Epidermal melanocyte (primary cell): ENCODE measurements around the gene ZSCAN22.
"Not testable (repeated sequence)": the region's sequence is repeated elsewhere in the genome, so short reads cannot be mapped to it uniquely, and the experiment has no call there.

ENCODE experiments used
- DNase-seq: peaks from one replicate; pipeline ENCODE4 v3.0.0; 2011; ENCODE audit warnings: low spot score; ENCODE audit not compliant: insufficient read length

ZSCAN22 gene

DNA sequence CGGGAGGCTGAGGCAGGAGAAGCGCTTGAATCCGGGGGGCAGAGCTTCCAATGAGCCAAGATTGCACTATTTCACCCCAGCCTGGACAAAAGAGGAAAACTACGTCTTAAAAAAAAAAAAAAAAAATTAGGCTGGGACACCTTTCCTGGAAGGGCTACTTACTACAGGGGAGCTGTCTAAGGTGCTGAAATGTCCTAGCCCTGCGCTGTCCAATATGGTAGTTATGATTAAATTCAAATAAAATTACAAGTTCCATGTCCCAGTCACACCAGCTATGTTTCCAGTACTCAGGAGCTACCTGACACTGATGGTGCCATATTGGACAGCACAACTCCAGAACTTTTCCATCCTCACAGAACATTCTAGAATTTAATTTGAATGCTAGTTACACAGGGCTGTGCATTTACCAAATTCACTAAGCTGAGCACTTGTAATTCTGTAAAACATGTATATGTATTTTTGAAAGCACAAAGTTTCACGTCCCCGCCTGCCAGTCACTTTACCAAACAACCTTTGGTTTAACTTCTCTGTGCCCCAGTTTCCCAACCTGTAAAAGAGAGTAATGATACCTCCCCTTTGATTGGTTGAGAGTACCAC, 9.2 kb upstream of the ZSCAN22 start:
- DNase-seq = no peak

DNA sequence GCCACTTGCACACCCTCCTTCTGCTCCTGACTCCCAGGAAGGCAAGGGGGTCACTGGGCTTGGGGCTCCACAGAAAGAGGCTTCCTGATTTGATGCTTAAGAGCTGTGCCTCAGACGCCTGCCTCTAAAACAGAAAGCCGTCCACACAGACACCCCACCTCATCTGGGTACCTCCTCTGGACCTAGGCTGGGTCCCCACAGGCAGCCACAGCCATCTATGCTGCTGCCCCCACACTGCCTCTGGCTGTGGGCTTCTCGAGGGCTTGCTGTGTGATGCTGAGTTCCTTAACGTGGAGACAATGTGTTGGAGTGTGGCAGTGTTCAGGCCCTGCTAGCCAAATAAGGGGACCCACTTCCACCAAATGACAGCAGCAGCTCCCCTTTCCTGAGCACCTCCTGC, 8.5 kb upstream of the ZSCAN22 start:
- DNase-seq = no peak

DNA sequence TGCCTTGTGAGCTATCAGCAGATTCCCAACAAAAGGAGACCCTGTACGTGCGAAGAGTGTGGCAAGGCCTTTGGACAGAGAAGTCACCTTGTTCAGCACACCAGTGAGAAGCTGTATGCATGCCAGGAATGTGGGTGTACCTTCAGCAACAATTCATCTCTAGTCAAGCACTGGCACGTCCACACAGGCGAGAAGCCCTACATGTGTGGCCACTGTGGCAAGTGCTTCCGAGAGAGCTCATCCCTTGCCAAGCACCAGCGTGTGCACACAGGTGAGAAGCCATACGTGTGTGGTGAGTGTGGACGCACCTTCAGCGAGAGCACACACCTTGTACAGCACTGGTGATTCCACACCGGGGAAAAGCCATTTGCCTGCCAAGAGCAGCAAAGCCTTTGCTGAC, 7.6 kb upstream of the ZSCAN22 start:
- no peak for DNase-seq

DNA sequence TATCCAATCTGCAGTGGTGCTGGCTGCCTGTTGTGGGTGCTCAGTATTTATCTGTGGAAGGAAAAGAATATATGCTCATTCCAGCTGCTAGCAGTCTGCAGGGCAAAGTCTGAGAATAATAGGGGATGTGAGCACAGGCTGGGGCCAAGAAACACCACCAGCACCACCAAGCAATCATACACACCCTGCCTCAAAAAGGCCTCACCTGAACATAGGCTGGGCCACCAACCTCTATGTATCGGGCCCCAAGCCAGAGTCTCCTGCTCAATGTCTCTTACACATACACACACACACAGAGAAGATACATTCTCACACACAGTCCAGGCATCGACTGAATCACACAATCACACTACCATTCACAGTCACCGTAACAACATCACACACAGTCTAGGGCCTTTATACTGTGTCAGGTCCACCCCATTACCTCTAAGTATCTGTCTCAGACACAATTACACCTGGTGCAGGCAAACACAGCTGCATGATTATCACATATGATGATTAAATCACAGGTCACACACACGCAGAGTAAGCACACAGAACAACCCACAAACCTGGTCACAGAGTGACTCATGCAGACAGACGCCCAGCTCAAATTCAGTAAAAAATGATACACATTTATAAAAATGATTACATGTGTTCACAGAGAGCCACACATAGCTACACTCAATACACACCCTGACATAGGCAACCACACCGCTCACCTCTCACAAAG, 1.3 kb upstream of the ZSCAN22 start:
- DNase-seq = no peak

DNA sequence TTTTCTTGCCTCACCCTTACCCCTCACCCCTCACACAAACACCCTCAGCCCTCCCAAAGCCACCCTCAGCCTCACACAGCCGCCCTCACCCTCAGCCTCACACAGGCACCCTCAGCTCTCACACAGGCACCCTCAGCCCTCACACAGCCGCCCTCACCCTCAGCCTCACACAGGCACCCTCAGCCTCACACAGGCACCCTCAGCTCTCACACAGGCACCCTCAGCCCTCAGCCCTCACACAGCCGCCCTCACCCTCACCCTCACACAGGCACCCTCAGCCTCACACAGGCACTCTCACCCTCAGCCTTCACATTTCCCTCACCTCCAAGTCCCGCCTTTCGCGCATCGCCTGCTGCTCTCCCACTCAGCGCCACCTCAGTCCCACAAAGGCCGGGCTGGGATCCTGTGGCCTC, 287 bp upstream of the ZSCAN22 start:
- no peak for DNase-seq

DNA sequence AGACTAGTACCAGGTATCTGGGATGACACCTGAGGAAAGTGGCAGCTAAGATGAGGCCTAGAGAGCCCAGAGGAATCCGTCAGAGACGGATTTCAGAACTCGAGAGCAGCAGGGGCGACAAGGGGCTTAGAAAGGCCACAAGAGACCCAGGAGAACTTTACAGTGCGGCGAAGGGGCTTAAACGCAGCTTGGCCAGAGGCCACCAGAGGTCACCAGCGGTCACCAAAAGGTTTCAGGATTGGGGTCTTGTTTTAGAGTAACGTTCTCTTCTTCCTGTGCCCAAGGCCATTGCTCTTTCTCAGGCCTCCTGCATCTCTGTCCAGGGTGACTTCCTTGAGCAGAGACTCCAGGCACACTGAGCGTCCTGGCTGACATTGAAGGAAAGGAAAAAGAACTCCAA, 2.2 kb downstream of the ZSCAN22 start:
- no peak for DNase-seq

DNA sequence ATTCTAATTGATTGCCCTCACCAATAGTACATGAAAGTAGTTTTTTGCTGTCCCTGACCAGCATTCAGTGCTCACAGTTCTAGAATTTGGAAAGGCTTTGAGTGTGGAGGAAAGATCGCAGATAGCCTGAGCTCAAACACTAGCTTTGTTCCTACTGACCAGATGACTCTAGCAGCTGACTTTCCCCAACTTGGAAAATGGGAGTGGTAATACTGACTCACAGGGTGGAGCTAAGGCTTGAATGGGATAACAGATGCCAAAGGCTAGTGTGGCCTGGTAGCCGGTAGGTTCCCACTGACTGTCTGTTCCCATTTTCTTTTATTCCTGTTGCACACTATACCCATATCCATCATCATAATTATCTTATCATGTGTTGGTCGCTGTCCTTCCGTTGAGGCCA, 3.7 kb downstream of the ZSCAN22 start:
- peak; percentile 96 for DNase-seq

DNA sequence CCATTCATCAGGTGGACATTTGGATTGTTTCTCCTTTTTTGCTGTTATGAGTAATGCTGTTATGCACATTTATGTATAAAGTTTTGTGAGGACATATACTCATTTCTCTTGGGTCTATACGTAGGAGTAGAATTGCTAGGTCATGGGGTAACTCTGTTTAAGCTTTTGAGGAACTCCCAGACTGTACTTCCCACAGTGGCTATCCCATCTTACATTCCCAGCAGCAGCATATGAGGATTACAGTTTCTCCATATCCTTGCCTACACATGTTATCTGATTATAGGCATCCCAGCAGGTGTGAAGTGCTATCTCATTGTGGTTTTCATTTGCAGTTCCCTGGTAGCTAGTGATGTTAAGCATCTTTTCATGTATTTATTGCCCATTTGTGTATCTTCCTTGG, 5.9 kb downstream of the ZSCAN22 start:
- DNase-seq = no peak

DNA sequence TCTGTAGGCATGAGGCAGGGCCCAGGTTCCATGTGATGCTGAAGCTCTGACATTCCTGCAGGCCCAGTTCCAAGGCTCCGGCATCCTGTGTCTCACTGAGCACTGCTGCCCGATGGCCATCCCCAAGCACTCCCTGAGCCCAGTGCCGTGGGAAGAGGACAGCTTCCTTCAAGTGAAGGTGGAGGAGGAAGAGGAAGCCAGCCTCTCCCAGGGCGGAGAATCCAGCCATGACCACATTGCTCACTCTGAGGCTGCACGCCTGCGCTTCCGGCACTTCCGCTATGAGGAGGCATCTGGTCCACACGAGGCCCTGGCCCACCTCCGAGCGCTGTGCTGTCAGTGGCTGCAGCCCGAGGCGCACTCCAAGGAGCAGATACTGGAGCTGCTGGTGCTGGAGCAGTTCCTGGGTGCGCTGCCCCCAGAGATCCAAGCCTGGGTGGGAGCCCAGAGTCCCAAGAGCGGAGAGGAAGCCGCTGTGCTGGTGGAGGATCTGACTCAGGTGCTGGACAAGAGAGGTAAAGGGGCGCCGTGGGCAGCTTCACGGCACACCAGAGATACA, 8.0 kb downstream of the ZSCAN22 start:
- DNase-seq = no peak

DNA sequence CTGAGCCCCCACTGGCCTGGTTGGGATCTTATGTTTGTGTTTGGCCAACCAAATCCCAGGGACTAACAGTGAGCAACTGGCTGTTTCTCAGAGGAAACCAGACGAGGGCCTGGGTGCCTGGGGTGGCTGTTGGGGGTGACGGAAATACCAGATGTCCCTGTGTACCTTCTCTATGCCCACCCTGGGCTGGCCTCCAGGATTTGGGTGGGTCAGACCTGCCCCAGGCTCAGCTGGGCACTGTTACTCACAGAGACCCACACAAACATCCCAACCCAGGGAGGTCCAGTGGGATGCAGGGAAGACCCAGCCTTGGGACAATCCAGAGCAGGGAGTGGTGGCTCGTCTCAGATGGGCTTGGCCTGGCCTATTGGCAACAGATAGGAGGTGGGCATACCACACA, 8.8 kb downstream of the ZSCAN22 start:
- no peak for DNase-seq

DNA sequence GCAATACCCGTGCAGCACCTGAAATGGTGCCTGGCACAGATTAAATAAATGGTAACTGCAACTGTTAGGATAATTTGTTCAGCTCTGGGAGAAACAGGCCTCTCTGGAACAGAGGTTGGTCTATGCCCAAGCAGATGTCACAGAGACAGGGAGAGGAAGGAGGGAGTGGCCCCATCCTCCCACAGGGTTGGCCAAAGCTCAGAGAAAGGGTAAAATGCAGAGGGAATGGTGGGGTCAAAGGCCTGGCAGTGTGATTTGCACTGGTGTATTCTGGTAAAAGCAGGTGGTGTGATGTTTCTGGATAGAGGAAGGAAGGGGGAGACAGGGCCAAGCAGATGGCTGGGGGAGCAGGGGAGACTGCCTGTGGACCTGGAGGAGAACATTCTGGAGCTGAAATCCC, 9.4 kb downstream of the ZSCAN22 start:
- no peak for DNase-seq

DNA sequence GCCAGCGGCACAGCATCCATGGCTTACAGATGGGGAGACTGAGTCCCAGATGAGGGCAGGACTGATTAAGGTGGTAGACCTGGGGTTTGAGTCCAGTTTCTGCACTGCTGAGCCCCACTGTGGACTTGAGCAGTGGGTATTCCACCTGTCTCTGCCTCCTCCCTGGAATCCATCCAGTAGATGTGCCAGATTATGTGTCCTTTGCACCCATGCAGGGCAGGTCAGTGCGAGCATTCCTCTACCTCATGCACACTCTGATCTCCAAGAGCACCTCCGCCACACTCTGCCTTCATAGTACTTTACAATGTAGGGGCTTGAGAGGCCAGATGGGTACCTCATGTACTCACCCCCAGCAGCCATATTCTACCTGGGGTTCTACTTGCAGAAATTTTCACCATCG, 10.0 kb downstream of the ZSCAN22 start:
- no peak for DNase-seq

DNA sequence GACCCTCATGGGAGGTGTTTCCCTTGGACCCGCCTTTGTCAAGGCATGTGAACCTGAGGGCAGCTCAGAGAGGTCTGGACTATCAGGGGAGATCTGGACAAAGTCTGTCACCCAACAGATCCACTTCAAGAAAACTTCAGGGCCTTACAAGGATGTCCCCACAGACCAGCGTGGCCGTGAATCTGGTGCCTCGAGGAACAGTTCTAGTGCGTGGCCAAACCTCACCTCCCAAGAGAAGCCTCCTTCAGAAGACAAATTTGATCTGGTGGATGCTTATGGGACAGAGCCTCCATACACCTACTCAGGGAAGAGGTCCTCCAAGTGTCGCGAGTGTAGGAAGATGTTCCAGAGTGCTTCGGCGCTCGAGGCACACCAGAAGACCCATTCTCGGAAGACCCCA, 11.5 kb downstream of the ZSCAN22 start:
- DNase-seq = no peak

DNA sequence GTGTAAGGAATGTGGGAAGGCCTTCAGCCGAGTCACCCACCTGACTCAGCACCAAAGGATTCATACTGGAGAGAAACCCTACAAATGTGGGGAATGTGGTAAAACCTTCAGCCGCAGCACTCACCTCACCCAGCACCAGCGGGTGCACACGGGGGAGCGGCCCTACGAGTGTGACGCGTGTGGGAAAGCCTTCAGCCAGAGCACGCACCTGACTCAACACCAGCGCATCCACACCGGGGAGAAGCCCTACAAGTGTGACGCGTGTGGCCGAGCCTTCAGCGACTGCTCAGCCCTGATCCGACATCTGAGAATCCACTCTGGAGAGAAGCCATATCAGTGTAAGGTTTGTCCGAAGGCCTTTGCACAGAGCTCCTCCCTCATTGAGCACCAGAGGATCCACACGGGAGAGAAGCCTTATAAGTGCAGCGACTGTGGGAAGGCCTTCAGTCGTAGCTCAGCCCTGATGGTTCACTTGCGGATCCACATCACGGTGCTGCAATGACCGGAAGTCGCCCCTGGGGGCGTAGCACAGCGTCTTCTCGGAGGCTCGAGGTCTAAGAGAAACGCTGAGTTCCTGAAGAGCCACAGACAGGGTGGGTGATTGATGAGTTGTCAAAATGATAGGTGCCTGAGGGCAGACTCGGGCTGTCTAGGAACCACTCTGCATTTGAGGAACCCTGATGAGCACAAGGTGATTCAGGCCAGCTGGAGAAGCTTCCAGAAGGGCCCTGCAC, 12.2 kb downstream of the ZSCAN22 start:
- no peak for DNase-seq

DNA sequence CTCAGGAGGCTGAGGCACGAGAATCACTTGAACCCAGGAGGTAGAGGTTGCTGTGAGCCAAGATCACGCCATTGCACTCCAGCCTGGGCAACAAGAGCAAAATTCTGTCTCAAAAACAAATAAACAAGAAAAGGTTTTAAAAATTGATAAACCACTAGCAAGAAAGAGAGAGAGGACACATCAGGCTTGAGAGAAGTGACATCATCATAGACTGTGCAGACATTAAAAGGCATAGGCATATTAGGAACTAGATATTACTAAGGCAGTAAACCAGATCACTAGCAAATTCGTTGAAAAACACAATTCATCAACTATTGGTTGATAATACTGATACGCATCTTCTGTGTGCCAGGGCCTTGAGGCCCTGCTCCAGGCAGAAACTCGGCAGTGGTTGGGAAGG, 18.8 kb downstream of the ZSCAN22 start:
- peak; percentile 12 for DNase-seq

DNA sequence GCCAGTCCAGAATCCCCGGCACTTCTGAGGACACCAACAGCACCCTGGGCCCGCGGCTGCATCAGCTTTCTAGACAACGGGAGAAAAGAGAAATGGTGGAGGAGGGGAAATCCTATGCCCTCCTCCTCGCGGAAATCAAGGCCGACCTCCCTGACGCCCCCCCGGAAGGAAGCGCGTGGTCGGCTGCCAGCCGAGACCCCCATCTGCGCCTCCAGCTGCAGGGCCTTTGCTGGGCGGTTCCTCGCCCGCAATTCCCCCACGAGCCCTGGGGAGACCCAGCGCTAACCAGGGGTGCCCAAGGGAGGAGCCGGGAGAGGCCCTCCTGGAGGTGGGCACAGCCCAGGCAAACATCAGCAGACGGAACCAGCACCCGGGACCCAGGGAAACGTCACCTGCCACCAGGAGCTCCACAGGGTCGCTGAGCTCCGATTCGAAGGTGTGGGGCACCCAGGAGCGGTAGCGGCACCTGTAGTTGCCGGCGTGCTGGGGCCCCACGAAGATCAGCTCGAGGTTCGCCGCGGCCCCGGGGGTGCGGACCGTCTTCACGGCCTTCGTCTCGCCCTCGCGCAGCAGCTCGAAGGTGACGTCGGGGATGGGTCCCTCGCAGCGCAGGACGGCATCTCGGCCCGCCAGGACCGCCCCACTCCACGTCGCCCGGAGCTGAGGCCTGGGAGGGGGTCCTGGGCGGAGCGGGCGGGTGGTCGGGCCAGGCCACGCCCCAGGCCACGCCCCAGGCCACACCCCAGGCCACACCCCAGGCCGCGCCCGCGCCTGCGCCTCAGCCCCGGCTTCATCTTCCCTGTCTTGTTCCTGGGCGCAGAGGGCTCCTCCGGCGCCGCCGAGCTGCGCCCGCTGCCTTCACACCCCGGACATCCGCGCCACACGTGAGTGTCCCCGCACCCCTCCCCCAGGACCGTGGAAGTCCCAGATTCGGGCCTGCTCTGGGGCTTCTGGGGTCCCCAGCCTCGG, 20.5 kb downstream of the ZSCAN22 start:
- DNase-seq = peak; percentile 93

DNA sequence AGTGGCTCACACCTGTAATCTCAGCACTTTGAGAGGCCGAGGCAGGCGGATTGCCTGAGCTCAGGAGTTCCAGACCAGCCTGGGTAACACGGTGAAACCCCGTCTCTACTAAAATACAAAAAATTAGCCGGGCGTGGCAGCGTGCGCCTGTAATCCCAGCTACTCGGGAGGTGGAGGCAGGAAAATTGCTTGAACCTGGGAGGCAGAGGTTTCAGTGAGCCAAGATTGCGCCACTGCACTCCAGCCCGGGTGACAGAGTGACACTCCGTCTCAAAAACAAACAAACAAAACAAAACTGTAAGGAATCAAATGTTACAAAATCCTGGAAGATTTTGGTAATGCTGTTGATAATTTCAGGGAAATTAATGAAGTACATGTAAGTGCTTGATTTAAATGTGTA, 21.3 kb downstream of the ZSCAN22 start:
- not testable (repeated sequence) for DNase-seq

DNA sequence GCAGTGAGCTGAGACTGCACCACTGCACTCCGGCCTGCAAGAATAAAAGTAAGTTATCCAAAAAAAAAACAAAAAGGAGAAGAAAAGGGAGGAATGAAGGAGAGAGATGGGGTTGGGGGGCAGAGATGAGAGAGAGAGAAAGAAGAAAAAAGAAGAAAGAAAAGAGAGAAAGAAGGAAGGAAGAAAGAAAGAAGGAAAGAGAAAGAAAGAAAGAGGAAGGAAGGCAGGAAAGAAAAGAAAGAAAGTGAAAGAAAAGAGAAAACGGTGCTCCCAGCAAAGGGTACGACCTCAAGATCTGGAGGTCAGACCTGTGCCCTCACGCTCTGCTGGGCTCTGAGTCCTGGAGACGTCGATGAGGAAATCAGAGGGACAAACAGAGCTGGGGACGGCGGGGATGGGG, 22.8 kb downstream of the ZSCAN22 start:
- DNase-seq = no peak

DNA sequence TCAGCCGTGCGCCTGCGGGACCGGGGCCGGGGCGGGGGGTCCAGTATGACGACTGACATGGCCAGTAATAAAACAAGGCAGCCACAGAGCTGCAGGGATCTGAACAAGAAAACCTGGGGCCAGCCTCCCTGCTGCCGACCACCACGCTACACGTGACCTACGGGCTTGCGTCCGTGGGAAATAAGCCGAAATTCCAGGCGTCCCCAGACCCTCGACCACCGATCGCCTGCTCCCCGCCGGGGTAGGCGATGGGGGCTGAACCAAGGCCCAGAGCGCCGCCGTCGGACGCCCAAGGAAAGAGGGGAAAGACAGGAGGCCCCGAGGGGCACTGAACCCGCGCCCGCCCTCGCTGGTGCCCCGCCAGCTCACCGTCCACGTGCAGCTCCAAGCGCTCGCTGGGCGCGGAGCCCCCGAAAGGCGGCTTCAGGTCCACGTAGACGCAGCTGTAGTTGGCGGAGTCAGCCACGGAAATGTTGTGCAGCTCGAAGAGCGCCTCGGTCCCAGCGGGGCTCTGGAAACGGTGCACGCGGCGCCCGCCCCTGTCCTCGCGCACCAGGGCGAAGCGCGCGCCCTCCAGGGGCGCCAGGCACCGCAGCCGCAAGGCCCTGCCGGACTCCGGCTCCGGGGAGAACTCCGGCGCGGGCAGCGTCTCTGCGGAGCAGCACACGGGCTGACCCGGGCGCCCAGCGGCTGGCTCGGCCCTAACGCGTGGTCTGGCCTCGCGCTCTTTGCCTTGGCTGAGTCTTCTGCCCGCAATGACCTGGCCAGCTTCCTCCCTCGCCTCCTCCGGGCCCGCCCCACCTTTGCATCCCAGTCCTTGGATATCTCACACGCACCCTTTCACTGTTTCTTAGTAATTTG, 23.4 kb downstream of the ZSCAN22 start:
- DNase-seq = no peak

DNA sequence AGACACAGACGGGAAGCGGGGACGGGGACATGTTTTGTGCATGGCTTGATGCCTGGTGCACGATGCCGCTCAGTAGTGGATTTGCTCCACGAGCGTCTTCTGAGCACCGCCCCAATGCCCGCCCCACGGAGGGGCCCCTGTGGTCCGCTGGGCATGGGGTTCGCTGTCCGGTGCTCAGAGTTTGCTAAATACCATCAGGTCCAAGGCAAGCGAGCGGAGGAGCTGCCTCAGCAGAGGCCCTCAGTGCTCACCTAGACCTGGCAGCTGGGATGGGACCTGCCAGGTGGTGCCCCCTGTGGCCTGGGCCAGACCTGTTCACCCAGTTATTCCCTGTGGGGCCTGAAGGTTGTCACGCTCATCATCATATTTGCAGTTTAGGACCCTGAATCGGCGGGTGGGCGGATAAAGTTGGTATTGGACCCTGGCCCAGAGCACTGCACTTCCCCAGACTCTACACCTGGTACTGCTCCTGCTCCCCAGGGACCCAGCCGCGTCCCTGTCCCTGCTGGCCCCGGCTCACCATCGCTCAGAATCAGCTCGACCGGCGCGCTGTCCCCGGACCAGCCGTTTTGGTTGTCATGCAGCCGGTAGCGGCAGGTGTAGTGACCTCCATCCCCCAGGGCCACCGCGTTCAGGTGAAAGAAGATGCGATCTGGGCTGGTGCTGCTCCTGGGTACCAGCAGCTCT, 24.2 kb downstream of the ZSCAN22 start:
- DNase-seq = no peak
